Thoracic aorta endothelial cell (primary cell): ENCODE results near the gene NDUFAF2. TPM values are rescaled to one million over a fixed set of nuclear protein-coding genes. Genes with fewer than 3 reads are reported as not detected.

Experiments used
- total RNA-seq: library from RNA; depleted of rRNA; stranded (reverse); fragments of >200 nt; gene quantifications from 2 replicates; pipeline ENCODE4 v1.2.3, GENCODE V29; 2012

The NDUFAF2 gene, protein sequence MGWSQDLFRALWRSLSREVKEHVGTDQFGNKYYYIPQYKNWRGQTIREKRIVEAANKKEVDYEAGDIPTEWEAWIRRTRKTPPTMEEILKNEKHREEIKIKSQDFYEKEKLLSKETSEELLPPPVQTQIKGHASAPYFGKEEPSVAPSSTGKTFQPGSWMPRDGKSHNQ
- total RNA-seq, result 30.7 and 42.9 TPM in 2 replicates

DNA sequence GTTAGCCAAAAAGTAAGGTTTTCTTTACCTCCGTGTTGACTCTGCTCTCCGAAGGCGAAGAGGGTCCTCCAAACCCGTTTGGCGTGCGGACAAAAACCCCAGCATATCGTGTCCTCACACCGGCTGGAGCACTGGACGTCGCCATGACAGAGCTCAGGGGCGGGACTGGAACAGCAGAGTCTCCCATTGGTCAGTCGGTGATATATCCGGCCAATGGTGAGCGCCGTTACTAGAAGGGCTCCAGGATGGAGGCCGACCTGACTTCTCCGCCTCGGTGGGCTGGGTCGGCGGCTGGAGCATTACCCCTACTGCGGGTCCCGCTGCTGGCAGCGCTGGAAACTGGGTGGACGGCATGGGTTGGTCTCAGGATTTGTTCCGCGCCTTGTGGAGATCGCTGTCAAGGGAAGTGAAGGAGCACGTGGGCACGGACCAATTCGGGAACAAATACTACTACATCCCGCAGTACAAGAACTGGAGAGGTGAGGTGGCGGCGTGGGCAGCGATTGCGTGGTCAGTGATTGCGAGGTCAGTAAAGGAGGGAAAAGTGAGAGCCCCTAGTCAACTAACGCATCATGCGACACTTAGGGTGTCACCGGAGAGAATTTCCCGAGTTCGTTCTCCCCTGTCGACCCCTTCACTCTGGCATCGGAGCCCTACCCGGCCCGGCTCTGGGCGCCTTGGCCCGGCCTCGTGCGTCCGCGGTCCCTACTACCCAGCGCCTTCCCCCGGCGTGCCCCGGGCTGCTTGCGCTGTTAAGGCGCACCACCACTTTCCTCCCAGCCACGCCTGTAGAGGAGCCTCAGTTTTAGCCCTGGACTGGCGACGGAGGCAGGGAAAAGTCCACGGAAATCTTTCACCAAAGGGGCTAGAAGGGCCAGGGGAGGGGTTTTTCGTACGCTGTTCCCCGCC lies at the start of gene NDUFAF2, which contains the start of gene ERCC8:
Gene NDUFAF2 (plus strand): TSS at position 302 of the 909 bp plus-strand sequence. CDS start 51 bp downstream, at position 353.
Gene ERCC8 (minus strand): TSS at position 167 of the 909 bp plus-strand sequence. CDS start 62 bp downstream, at position 105.

GRCh38 chr5:61162010-61162831 lies 217.2 kb downstream of the NDUFAF2 start, which contains the start of gene SMIM15:
SMIM15 (minus strand) TSS chr5:61162468; CDS start chr5:61160171, 2,297 bp downstream.

Other genes with a start within 250 kb of the NDUFAF2 start
- gene DEPDC1B, start 245.0 kb upstream of the NDUFAF2 start, total RNA-seq, result 22.3 and 32.4 TPM in 2 replicates
- 0.07 and 0.13 TPM in 2 replicates for gene ELOVL7, start 100.9 kb upstream of the NDUFAF2 start, total RNA-seq
- 21.5 and 39.1 TPM in 2 replicates for gene ERCC8, start 135 bp upstream of the NDUFAF2 start, total RNA-seq
- gene SMIM15, start 217.3 kb downstream of the NDUFAF2 start, total RNA-seq, result 48.7 and 72.1 TPM in 2 replicates